Mucosa of descending colon (tissue), 3 donors: Measurements from ENCODE around the gene HAO2. TPM values are rescaled to one million over a fixed set of nuclear protein-coding genes. Genes with fewer than 3 reads are reported as not detected.
A peak's percentile ranks its signal among the peaks of the same experiment; 100 is the strongest.

ENCODE experiments used
- ATAC-seq: fragments of 200-7000 bp; cut with Tn5 transposase; one replicate; pipeline ENCODE4 v1.9.1; 2020; ENCODE audit warnings: mild to moderate bottlenecking, moderate library complexity
- DNase-seq, 3 donors: peaks; one replicate each; pipeline ENCODE4 v3.0.0-alpha.2; 2020
- H3K36me3 ChIP-seq: fragments of 200-600 bp; one replicate; pipeline ENCODE4 v1.8.0; 2021; ENCODE audit warnings: low read depth, mild to moderate bottlenecking
- H3K4me1 ChIP-seq: fragments of 200-600 bp; one replicate; pipeline ENCODE4 v1.8.0; 2021; ENCODE audit warnings: low read depth, mild to moderate bottlenecking
- H3K4me3 ChIP-seq: fragments of 200-600 bp; one replicate; pipeline ENCODE4 v1.8.0; 2021; ENCODE audit warnings: mild to moderate bottlenecking
- H3K9me3 ChIP-seq: fragments of 200-600 bp; one replicate; pipeline ENCODE4 v1.8.0; 2021; ENCODE audit warnings: mild to moderate bottlenecking
- intact Hi-C, 2 donors: fragments of 100-400 bp; cut with DNase I in 1 of 2; cut with micrococcal nuclease in 1 of 2; formaldehyde crosslinking; loops; one replicate each; pipeline versions ENCODE4 v1.11.0 to v1.11.1; 2022; cut with DNase I, micrococcal nuclease
- total RNA-seq, 3 donors: library from RNA; stranded (reverse); fragmentation: NEBNext Ultra II Directional in 2 of 3; extraction: Animal tissue kit (Norgen Biotek cat#: 25700) in 2 of 3; gene quantifications; one replicate each; pipeline versions ENCODE4 v1.2.1 to v1.2.4, GENCODE V29; 2021 to 2023
- TF ChIP-seq, protein P1 (sequence below): fragments of 200-600 bp; IDR thresholded peaks from one replicate; pipeline ENCODE4 v1.8.0; 2022; ENCODE audit warnings: antibody characterized with exemption, mild to moderate bottlenecking
- donor health status: DM: no; HTN: no; CAD: no; lungs with moderate emphysema.
- donor health status: DM: no; HTN: no; CAD: no.
- donor health status: DM: no; HTN: yes; CAD: no.

Gene HAO2
- total RNA-seq, 3 donors from 2014 or later: not detected

DNA sequence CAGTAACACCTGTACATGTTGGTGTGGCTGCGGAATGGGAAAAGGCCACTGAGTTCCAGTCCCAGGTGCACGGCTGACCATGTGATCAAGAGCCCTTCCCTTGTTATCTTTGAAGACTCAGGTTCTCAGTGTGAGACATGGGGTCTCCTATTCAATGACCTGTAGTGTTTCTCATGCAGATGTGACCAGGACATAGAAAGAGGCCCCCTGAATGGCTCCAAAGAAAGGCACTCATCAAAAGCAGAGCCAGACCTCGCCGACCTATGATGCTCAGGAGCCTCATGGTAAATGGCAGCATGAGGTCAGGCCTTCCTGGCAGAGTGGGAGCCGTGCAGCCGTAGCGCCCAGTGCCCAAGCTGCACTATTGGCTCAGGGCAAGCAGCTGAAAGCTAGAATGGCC lies 42.3 kb upstream of the HAO2 start:
- intact Hi-C loops: no loop called here

DNA sequence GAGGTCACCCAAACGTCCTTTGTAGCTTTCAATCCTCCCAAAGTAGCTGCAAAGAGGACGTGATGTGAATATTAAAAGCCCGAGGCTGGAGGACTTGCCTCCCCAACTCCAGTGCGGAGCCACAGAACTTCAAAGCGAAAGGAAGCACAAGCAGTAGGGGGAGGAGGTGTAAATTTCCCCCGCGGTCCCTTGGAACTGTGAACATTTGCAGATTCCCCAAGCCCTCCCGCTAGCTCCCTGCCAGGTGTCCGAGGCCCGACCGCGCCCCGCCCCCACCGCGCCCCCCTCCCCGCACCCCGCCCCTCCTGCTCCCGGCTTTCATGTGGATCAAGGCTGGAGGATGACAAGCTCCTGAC lies 41.5 kb upstream of the HAO2 start:
- peaks cover 5% of the 10 kb centered on the region for H3K4me1 ChIP-seq
- peak in 1 of 3 donors; percentile 5 for DNase-seq
- H3K4me3 ChIP-seq: no peak overlapping the region
- H3K9me3 ChIP-seq: no peaks in the 10 kb centered on the region
- ATAC-seq: peak; percentile 27
- TF ChIP-seq, protein P1, sequence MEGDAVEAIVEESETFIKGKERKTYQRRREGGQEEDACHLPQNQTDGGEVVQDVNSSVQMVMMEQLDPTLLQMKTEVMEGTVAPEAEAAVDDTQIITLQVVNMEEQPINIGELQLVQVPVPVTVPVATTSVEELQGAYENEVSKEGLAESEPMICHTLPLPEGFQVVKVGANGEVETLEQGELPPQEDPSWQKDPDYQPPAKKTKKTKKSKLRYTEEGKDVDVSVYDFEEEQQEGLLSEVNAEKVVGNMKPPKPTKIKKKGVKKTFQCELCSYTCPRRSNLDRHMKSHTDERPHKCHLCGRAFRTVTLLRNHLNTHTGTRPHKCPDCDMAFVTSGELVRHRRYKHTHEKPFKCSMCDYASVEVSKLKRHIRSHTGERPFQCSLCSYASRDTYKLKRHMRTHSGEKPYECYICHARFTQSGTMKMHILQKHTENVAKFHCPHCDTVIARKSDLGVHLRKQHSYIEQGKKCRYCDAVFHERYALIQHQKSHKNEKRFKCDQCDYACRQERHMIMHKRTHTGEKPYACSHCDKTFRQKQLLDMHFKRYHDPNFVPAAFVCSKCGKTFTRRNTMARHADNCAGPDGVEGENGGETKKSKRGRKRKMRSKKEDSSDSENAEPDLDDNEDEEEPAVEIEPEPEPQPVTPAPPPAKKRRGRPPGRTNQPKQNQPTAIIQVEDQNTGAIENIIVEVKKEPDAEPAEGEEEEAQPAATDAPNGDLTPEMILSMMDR: no peak
- intact Hi-C loops: no loop called here
- no peaks in the 10 kb centered on the region for H3K36me3 ChIP-seq

More for the DNA sequence above, 42.3 kb upstream of the HAO2 start:
- peaks cover 5% of the 10 kb centered on the region for H3K4me1 ChIP-seq
- no peaks in the 10 kb centered on the region for H3K36me3 ChIP-seq
- no peak for DNase-seq
- TF ChIP-seq, protein P1: no peak
- ATAC-seq: no peak
- no peaks in the 10 kb centered on the region for H3K9me3 ChIP-seq
- H3K4me3 ChIP-seq: no peak overlapping the region

DNA sequence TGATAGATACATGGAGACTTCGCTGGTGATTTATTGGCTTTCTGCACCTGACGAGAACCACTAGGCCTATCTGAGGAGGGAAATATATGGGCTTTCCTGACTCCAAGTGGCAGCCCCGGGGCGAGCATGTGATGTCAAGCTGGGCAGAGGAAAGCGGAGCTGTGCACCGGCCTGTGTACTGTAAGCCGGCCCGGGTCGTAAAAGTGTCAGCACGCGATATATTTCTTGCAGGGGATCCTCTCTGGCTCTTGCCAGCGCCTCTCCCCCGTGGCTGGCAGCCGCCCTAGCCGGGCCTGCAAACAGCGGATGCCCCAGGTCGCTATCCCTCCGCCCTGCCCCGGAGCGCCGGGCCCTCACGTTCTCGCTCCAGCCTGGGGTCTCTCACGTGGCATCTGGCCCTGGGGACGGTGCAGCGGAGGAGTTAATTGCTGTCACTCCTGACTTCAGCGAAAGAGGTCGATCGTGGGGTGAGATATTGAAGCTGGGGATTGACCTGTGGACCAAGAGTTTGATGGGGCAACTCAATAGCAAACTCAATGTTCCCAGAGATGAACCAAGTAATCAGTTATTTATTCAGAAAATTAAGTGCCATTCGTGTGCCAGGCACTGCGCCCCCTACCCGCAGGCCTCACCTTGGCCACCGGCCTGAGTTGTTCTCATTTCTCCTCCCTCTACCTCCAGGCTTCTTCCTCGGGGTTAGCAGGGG lies 41.0 kb upstream of the HAO2 start:
- Histone ChIP-seq H3K36me3 (no peaks in the 10 kb centered on the region), H3K4me3 (no peak overlapping the region), H3K9me3 (no peaks in the 10 kb centered on the region), H3K4me1 (peaks cover 5% of the 10 kb centered on the region)
- intact Hi-C loops: no loop called here
- TF ChIP-seq, protein P1: no peak
- DNase-seq: peak; percentile 37 to 55 (median 48)
- peak; percentile 68 for ATAC-seq

DNA sequence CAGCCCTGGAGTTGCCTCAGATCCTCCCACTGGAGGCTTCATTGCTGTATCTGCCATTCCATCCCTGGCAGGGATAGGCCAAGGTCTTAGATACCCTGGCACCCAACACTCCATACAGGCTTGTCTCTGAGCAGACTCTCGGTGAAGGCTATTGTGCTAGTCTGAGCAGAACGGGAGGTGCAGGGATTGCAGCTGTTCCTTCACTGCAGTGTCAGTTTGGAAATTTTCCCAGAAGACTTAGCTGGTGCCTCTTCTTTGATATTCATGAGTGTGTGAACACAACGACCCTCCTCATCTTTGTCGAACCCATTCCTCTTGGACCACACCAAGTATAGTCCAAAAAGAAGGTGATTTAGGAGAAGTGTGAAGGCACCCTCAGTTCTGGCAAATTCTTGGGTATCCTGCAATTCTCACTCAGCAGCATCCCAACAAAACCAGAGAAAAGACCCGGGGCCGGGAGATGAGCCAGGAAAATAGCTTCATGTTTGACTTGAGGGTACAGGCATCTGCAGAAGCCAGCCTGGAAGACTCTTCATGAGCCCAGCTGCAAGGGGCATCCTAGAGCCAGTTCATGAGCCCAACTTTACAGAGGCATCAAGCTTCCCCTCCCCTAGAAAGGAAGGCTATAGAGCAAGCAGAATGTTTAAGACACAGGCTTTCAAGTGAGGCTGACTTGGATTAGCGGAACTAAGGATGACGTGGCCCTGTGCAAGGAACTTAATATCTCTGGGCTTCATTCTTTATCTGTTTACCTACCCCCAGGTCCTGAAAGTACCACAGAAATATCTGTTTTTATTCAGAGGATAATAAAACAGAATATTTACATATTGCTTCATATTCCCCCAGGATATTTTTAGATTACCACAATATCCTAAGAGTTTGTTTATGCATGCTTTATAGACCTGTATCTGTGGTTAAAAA lies 38.8 kb upstream of the HAO2 start:
- DNase-seq: no peak
- TF ChIP-seq, protein P1: no peak
- Histone ChIP-seq H3K36me3 (no peaks in the 10 kb centered on the region), H3K9me3 (no peaks in the 10 kb centered on the region), H3K4me1 (peaks cover 5% of the 10 kb centered on the region), H3K4me3 (no peak overlapping the region)
- ATAC-seq: no peak
- intact Hi-C loops: no loop called here

DNA sequence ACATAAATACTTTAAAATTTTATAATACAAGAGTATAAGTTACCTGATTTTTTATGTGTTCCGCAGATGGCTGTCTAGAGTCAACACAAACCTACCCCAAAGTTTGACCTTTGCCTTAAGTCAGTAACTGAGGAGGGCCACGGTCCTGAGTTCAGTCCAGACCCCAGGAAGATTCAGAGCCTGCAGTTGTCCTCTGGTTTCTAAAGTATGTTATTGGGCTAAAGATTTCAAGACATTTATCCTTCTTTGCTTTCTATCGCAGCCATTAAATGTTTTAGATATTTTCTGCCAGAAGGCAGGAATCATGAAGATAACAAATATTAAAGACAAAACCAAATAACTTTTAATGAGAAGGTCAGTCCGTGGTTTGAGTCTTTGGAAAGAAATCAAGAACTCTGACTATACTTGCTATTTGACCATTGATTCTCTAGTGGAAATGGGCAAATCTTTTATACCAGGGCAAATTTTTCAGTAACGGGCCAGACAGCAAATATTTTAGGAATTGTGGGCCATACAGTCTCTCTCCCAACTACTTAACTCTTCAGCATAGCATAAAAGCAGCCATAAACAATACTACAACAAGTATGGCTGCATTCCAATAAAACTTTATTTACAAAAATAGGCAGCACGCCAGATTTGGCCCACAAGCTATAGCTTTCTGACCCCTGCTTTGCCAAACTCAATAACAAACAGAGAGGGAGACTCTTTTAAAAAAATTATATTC lies 38.0 kb upstream of the HAO2 start:
- peaks cover 5% of the 10 kb centered on the region for H3K4me1 ChIP-seq
- intact Hi-C loops: no loop called here
- DNase-seq (no peak), ATAC-seq (no peak)
- no peak overlapping the region for H3K4me3 ChIP-seq
- no peaks in the 10 kb centered on the region for H3K36me3 ChIP-seq
- TF ChIP-seq, protein P1: no peak
- no peaks in the 10 kb centered on the region for H3K9me3 ChIP-seq
